HL-60 (cell line): ENCODE results near the gene PRSS50.

Experiments used
- DNase-seq, 2 experiments: peaks; one replicate each; pipeline ENCODE4 v3.0.0-alpha.2; 2010 to 2020; ENCODE audit warnings: low read depth in 1 of 2, low spot score in 1 of 2
- H3K27ac ChIP-seq: fragments of 250-450 bp; sonication (Bioruptor Pico); replicated peaks from 2 replicates; pipeline ENCODE4 v1.5.1; 2020; ENCODE audit warnings: mild to moderate bottlenecking, moderate library complexity
- H3K27me3 ChIP-seq: fragments of 250-450 bp; sonication (Bioruptor Pico); 2 replicates; pipeline ENCODE4 v1.5.1; 2021; ENCODE audit warnings: mild to moderate bottlenecking, moderate library complexity; ENCODE audit not compliant: insufficient read depth, poor library complexity, severe bottlenecking
- H3K4me3 ChIP-seq: replicated peaks from 2 replicates; pipeline ENCODE4 v1.5.1; 2011; ENCODE audit warnings: mild to moderate bottlenecking, control low read depth, low read length; ENCODE audit not compliant: insufficient read depth
- GABPA ChIP-seq: IDR thresholded peaks from 2 replicates; pipeline ENCODE4 v1.6.1; 2012; ENCODE audit warnings: low read depth
- POLR2AphosphoS5 ChIP-seq: IDR thresholded peaks from 2 replicates; pipeline ENCODE4 v1.6.1; 2012; ENCODE audit warnings: low read depth
- SPI1 ChIP-seq: IDR thresholded peaks from 2 replicates; pipeline ENCODE4 v1.6.1; 2012; ENCODE audit warnings: low read depth, mild to moderate bottlenecking, borderline replicate concordance
- TF ChIP-seq, protein P1 (sequence below): IDR thresholded peaks from 2 replicates; pipeline ENCODE4 v1.6.1; 2012; ENCODE audit warnings: low read depth; ENCODE audit not compliant: insufficient replicate concordance
- TF ChIP-seq, protein P2 (sequence below): IDR thresholded peaks from one replicate; pipeline ENCODE4 v1.5.1; 2011; ENCODE audit warnings: low read length, control low read depth, inconsistent platforms; ENCODE audit not compliant: insufficient read depth

Gene PRSS50

DNA sequence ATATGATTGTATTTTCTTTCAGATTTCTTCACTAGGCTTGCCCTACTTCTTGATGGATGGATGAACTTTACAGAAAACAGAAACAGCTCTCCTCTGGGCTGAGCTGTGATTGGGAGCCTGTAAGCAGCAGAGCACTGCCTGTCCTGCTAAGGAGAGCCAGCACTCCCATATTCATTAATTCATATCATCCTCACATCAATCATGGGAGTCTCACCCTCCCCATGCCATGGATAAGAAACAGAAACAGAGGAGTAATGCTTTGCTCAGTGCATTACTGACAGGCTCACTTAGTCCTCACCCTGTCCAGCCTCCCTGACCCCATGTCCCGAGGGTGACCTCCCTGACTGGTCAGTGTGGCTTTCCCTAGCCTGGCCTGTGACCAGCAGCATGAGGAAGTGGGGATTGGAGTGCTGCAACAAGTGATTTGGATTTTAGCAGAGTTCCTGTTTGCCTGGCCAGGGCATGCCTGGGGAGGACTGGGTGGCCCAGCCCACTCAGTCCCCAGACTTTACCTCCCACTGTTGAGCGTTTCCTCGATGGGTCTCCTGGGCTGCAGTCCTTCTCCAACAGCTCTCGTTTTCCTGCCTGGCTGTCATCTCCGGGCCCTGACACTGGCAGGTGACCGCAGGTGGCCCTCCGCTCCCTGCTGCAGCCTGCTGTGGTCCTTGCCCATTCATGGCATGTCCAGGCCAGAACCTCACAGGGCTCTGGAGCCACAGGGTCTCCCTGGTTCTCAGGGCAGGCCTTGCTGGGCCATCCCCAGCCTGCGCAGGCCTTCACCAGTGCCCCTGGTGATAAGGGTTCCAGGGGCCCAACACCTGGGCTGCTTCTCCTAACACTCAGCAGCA, 17.8 kb downstream of the PRSS50 start:
- DNase-seq = peak in 1 of 2 experiments; percentile 7

DNA sequence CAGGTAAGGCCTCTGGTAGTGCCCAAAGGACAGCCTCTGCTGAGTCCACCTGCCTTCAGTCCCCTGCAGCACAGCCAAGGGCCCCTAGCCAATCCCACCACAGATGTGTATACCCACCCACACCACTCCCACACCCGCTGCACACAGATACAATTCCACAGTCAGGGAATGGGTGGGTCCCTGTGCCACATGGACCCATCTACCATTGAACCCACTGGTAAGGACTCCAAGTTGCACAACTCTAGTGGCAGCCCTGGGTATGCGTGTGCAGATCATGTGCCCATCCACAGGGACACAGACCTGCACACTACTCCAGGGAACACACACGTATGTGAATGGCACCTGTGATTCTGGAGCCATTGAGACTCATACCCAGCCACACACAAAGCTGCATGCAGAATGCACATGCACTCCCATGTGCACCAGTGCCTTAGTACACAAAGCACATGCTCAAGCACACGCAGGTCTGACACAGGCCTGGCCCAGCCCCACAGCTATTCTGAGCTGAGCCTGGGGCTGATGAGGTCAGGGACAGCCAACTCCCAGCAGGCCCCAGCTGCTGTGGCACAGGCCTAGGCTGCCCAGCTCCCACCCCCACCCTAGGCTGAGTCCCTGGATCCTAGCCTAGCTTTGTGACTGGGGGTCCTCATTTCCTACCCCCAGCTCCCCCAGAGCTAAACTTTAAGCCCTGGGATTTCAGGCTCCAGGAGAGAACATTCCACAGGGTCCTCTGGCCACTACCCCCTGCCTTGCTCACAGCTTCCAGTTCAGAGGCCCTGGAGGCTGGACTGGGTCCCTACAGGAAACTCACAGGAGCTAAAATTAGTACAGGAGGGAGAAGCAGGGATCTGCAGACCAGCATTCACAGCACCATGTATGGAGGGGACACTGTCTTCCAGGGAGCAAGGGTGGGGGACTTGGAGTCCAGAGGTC, 21.4 kb downstream of the PRSS50 start:
- no peak for DNase-seq
- Histone ChIP-seq H3K4me3 (no peak overlapping the region), H3K27ac (peak overlapping the region; percentile 48), H3K27me3 (peaks cover 8% of the 10 kb centered on the region)
- TF ChIP-seq, protein P1, sequence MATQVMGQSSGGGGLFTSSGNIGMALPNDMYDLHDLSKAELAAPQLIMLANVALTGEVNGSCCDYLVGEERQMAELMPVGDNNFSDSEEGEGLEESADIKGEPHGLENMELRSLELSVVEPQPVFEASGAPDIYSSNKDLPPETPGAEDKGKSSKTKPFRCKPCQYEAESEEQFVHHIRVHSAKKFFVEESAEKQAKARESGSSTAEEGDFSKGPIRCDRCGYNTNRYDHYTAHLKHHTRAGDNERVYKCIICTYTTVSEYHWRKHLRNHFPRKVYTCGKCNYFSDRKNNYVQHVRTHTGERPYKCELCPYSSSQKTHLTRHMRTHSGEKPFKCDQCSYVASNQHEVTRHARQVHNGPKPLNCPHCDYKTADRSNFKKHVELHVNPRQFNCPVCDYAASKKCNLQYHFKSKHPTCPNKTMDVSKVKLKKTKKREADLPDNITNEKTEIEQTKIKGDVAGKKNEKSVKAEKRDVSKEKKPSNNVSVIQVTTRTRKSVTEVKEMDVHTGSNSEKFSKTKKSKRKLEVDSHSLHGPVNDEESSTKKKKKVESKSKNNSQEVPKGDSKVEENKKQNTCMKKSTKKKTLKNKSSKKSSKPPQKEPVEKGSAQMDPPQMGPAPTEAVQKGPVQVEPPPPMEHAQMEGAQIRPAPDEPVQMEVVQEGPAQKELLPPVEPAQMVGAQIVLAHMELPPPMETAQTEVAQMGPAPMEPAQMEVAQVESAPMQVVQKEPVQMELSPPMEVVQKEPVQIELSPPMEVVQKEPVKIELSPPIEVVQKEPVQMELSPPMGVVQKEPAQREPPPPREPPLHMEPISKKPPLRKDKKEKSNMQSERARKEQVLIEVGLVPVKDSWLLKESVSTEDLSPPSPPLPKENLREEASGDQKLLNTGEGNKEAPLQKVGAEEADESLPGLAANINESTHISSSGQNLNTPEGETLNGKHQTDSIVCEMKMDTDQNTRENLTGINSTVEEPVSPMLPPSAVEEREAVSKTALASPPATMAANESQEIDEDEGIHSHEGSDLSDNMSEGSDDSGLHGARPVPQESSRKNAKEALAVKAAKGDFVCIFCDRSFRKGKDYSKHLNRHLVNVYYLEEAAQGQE = no peak
- TF ChIP-seq, protein P2, sequence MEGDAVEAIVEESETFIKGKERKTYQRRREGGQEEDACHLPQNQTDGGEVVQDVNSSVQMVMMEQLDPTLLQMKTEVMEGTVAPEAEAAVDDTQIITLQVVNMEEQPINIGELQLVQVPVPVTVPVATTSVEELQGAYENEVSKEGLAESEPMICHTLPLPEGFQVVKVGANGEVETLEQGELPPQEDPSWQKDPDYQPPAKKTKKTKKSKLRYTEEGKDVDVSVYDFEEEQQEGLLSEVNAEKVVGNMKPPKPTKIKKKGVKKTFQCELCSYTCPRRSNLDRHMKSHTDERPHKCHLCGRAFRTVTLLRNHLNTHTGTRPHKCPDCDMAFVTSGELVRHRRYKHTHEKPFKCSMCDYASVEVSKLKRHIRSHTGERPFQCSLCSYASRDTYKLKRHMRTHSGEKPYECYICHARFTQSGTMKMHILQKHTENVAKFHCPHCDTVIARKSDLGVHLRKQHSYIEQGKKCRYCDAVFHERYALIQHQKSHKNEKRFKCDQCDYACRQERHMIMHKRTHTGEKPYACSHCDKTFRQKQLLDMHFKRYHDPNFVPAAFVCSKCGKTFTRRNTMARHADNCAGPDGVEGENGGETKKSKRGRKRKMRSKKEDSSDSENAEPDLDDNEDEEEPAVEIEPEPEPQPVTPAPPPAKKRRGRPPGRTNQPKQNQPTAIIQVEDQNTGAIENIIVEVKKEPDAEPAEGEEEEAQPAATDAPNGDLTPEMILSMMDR = no peak
- no peak for TF ChIP-seq POLR2AphosphoS5
- no peak for TF ChIP-seq SPI1
- TF ChIP-seq GABPA = no peak

More for the DNA sequence above, 17.8 kb downstream of the PRSS50 start:
- Histone ChIP-seq H3K27me3 (peaks cover 14% of the 10 kb centered on the region), H3K27ac (no peak overlapping the region), H3K4me3 (no peak overlapping the region)
- TF ChIP-seq, protein P2 = no peak
- peak; percentile 18; the same call in 1 of the 2 replicates for TF ChIP-seq SPI1

DNA sequence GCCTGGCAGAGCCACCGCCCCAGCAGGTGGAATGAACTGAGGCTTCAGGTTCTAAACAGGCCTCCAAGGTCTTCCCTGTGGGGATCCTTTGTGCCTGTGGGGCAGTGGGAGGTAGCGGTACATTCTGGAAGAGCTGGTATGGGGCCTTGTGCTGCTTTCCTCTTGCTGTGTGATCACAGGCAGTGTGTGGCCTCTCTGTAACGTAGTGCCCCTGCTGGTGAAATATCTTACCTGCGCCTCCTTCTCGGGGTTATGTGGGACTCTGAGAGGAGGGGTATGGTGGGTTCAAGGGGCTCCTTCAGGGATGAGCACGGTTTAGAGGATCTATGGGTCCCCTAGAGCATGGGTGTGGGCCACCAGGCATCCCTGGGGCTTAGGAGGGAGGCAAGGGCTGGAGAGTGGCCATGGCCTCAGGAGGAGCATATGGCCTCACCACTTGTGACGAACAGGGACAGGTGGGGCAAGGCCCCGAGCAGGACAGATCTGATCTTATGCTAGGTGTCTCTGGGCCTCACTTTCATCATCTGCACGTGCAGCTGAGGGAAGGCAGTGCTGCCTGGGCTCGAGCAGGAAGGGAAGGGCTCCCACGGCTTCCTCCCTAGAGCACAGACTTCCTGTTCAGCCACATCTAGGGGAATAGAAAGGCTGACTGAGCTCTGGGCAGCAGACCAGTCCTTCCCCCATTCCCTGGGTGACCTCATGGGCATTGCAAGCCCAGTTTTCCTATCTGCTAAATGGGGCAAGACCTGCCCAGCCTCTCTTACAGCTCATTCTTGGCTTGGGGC, 22.3 kb downstream of the PRSS50 start:
- no peak overlapping the region for H3K4me3 ChIP-seq
- TF ChIP-seq SPI1 (peak; percentile 80; the same call in 1 of the 2 replicates), GABPA (peak; percentile 79), POLR2AphosphoS5 (peak; percentile 87)
- TF ChIP-seq, protein P1 = no peak
- TF ChIP-seq, protein P2 = no peak
- DNase-seq = peak; percentile 89 to 90
- peaks cover 3% of the 10 kb centered on the region for H3K27me3 ChIP-seq
- H3K27ac ChIP-seq = peak overlapping the region; percentile 48
